HepG2 (cell line): Measurements from ENCODE around the gene ACACA. TPM values are rescaled to one million over a fixed set of nuclear protein-coding genes. Genes with fewer than 3 reads are reported as not detected.
A peak's percentile ranks its signal among the peaks of the same experiment; 100 is the strongest.

Source experiments
- ATAC-seq: fragments of 200-7000 bp; cut with Tn5 transposase; 3 replicates; pipeline ENCODE4 v1.9.1; 2020; ENCODE audit warnings: mild to moderate bottlenecking, moderate library complexity
- BruUV-seq: library from RNA; stranded (reverse); fragments of 400-500 nt; replicated peaks from 2 replicates; lab custom pipeline; 2021; lab: Mats Ljungman, UMichigan
- CTCF ChIA-PET: fragments of 300-600 bp; formaldehyde crosslinking; extraction: SDS; loops from one replicate; lab custom pipeline; 2021; ENCODE audit warnings: low total read pairs, inconsistent platforms, low intra/inter-chr PET ratio; lab: Yijun Ruan, JAX
- POLR2A ChIA-PET: fragments of 350-600 bp; sonication (Branson Sonifier 250); formaldehyde crosslinking; loops from one replicate; lab custom pipeline; 2020; ENCODE audit warnings: antibody characterized with exemption, inconsistent platforms; lab: Yijun Ruan, JAX
- DNase-seq: peaks from one replicate; pipeline ENCODE4 v3.0.0-alpha.2; 2015; ENCODE audit warnings: low spot score
- FAIRE-seq: peaks from 3 replicates; lab custom pipeline; 2011; peaks lifted over from hg19 to GRCh38; lab: Jason Lieb, UNC
- H2AFZ ChIP-seq: one replicate; pipeline ENCODE4 v1.6.1; 2011; ENCODE audit warnings: low read length, inconsistent platforms
- H3K27ac ChIP-seq: fragments of 300-600 bp; 3 replicates; pipeline ENCODE4 v1.8.0; 2011; ENCODE audit warnings: mixed run types, mild to moderate bottlenecking, mixed read lengths, low read length, inconsistent platforms; ENCODE audit not compliant: insufficient read depth; ENCODE audit errors: extremely low read length
- H3K27me3 ChIP-seq, 2 experiments: fragments of 200-600 bp in 1 of 2; 2 replicates in 1 of 2; 3 replicates in 1 of 2; pipeline versions ENCODE4 v1.6.0 to v1.8.0; 2011; ENCODE audit warnings: low read length in 2 of 2, mild to moderate bottlenecking in 2 of 2, moderate library complexity in 2 of 2, inconsistent platforms in 1 of 2; ENCODE audit not compliant: insufficient read depth in 2 of 2, control insufficient read depth in 1 of 2
- H3K36me3 ChIP-seq, 2 experiments: fragments of 200-600 bp in 1 of 2; replicated peaks in 1 of 2; 2 replicates in 1 of 2; 3 replicates in 1 of 2; pipeline versions ENCODE4 v1.5.1 to v1.8.0; 2011; ENCODE audit warnings: low read length in 2 of 2, inconsistent platforms in 1 of 2; ENCODE audit not compliant: insufficient read depth in 2 of 2, control insufficient read depth in 1 of 2
- H3K4me1 ChIP-seq: 2 replicates; pipeline ENCODE4 v1.5.1; 2012; ENCODE audit warnings: low read length, inconsistent platforms; ENCODE audit not compliant: insufficient read depth
- H3K4me2 ChIP-seq: 2 replicates; pipeline ENCODE4 v1.6.0; 2011; ENCODE audit warnings: low read depth, low read length, inconsistent platforms
- H3K4me3 ChIP-seq, 3 experiments: fragments of 200-600 bp in 1 of 3; sonication (generic), shearing (Covaris generic) in 1 of 3; replicated peaks in 1 of 3; 2 replicates each; pipeline ENCODE4 v1.5.1; 2011 to 2016; ENCODE audit warnings: low read length in 3 of 3, inconsistent platforms in 2 of 3, low read depth in 2 of 3, mild to moderate bottlenecking in 2 of 3, control low read depth in 1 of 3, mixed read lengths in 1 of 3; ENCODE audit not compliant: insufficient read depth in 1 of 3
- H3K79me2 ChIP-seq: one replicate; pipeline ENCODE4 v1.6.1; 2011; ENCODE audit warnings: low read length, inconsistent platforms; ENCODE audit not compliant: insufficient read depth
- H3K9ac ChIP-seq: 2 replicates; pipeline ENCODE4 v1.6.0; 2011; ENCODE audit warnings: mild to moderate bottlenecking, low read depth, low read length, inconsistent platforms; ENCODE audit not compliant: insufficient read depth
- H3K9me3 ChIP-seq: 2 replicates; pipeline ENCODE4 v1.5.1; 2012; ENCODE audit warnings: mild to moderate bottlenecking, low read length
- H4K20me1 ChIP-seq: 2 replicates; pipeline ENCODE4 v1.6.0; 2011; ENCODE audit warnings: inconsistent platforms, mild to moderate bottlenecking, low read length, moderate library complexity; ENCODE audit not compliant: insufficient read depth
- PAF1 ChIP-seq: IDR thresholded peaks from 2 replicates; pipeline ENCODE4 v1.6.1; 2016; ENCODE audit warnings: missing genetic modification reagents, missing compliant biosample characterization
- SRSF4 ChIP-seq: fragments of 200-400 bp; formaldehyde crosslinking; IDR thresholded peaks from one replicate; pipeline ENCODE4 v1.6.1; 2018; ENCODE audit warnings: mild to moderate bottlenecking, low read depth, low read length, moderate library complexity; ENCODE audit not compliant: poor library complexity, severe bottlenecking
- TGIF2 ChIP-seq: IDR thresholded peaks from 2 replicates; pipeline ENCODE4 v1.6.1; 2016; ENCODE audit warnings: control low read depth, missing compliant biosample characterization
- TIGD3 ChIP-seq: sonication (generic); formaldehyde crosslinking; IDR thresholded peaks from 2 replicates; pipeline ENCODE4 v1.5.1; 2020; ENCODE audit warnings: mild to moderate bottlenecking, missing genetic modification reagents, borderline replicate concordance
- ZMAT3 ChIP-seq: sonication (generic); formaldehyde crosslinking; conservative IDR thresholded peaks from 2 replicates; pipeline ENCODE4 v1.7.0; 2021; ENCODE audit warnings: missing genetic modification reagents
- ZNF121 ChIP-seq: sonication (generic); formaldehyde crosslinking; IDR thresholded peaks from 2 replicates; pipeline ENCODE4 v1.5.0; 2020; ENCODE audit warnings: mild to moderate bottlenecking, missing genetic modification reagents
- ZNF841 ChIP-seq: sonication (generic); formaldehyde crosslinking; IDR thresholded peaks from 2 replicates; pipeline ENCODE4 v1.8.1; 2023; ENCODE audit warnings: missing genetic modification reagents, borderline replicate concordance
- WGBS: methylation state at CpG from one replicate; pipeline ENCODE4 v1.1.6; 2017; ENCODE audit warnings: low lambda C conversion rate; 5-methylcytosine and 5-hydroxymethylcytosine counted together
- in situ Hi-C: cut with HindIII; loops from 2 replicates; pipeline ENCODE4 v1.10.0; 2017; ENCODE audit warnings: low pct_unique_long_range_greater_than_20kb; ENCODE audit not compliant: extremely low pct_ligation_motif_present
- intact Hi-C: fragments of 100-400 bp; cut with micrococcal nuclease; formaldehyde crosslinking; loops from one replicate; pipeline ENCODE4 v1.10.0; 2022; ENCODE audit not compliant: unreplicated experiment
- polyA plus RNA-seq, 8 experiments: library from polyadenylated mRNA; depleted of rRNA in 3 of 8; stranded (reverse) in 7 of 8; unstranded in 1 of 8; fragments of >200 nt; fragmentation: Illumina TruSeq in 4 of 8; extraction: Trizol in 4 of 8; gene quantifications; 2 replicates each; pipeline versions ENCODE4 v1.2.1 to v1.2.3, GENCODE V29; 2011 to 2016; ENCODE audit warnings: low read depth in 4 of 8, missing spikeins in 1 of 8, mixed read lengths in 1 of 8; ENCODE audit not compliant: insufficient read depth in 1 of 8
- total RNA-seq, 5 experiments: library from RNA; depleted of rRNA; stranded (reverse); fragments of >200 nt; fragmentation: Illumina TruSeq; extraction: Trizol; gene quantifications; 2 replicates each; pipeline ENCODE4 v1.2.3, GENCODE V29; 2016; ENCODE audit warnings: low read depth in 1 of 5
- TF ChIP-seq, protein P1 (sequence below): sonication (generic); formaldehyde crosslinking; IDR thresholded peaks from 2 replicates; pipeline ENCODE4 v1.8.1; 2023; ENCODE audit warnings: mild to moderate bottlenecking, missing genetic modification reagents, borderline replicate concordance
- TF ChIP-seq, protein P2 (sequence below): sonication (generic); formaldehyde crosslinking; IDR thresholded peaks from 2 replicates; pipeline ENCODE4 v1.5.0; 2020; ENCODE audit warnings: mild to moderate bottlenecking, low read depth, missing genetic modification reagents, borderline replicate concordance

ACACA gene
- total and polyA plus RNA-seq, 2 of the 13 experiments (the other 11 are each of a cell fraction or from before 2014, with no cell fraction given): 39.2 to 47.2 TPM

DNA sequence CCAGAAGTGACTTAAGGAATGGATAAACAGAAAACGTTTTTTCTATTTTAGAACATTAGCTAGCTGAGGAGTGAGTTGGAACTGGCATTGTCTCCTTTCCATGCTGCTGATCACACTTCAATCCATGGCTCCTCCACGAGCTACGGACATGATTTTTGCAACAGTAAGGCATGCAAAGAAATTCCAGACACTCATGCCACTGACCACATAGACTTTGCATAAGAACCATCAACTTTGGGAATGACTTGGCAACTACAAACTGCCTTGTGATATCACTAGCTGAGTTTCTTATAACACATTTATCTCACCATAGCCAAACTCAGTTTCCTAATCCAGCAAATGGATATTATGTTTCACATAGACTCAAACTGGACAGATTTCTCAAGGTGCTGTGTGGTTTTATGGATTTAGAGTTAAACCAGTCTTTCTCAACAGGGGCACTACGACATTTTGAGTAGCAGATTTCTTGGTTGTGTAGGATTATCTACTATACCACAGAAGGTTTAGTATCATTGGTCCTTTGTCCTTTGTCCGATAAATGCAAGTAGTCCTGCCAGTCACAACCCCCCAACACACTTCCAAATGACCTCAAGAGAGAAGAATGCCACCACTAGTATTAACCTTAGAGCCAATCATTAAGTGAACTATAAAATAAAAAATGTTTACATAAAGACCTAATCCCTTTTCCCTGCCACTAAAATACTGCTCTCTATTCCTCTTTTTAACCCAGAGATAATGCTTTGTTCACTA, 79.1 kb downstream of the ACACA start (continued):
- TF ChIP-seq SRSF4 (no peak), ZNF841 (CRISPR knock-in tag) (no peak), ZMAT3 (CRISPR knock-in tag) (no peak), PAF1 (CRISPR knock-in tag) (no peak)
- TF ChIP-seq, protein P1, sequence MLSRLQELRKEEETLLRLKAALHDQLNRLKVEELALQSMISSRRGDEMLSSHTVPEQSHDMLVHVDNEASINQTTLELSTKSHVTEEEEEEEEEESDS (CRISPR knock-in tag): no peak

GRCh38 chr17:37322826-37323561, 83.6 kb downstream of the ACACA start:
- TF ChIP-seq TGIF2 (no peak), ZNF121 (peak; percentile 67), TIGD3 (CRISPR knock-in tag) (no peak)
- TF ChIP-seq, protein P2, sequence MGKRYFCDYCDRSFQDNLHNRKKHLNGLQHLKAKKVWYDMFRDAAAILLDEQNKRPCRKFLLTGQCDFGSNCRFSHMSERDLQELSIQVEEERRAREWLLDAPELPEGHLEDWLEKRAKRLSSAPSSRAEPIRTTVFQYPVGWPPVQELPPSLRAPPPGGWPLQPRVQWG (CRISPR knock-in tag): no peak
- Histone ChIP-seq H3K9me3 (no peaks in the 10 kb centered on the region), H2AFZ (no peak overlapping the region), H4K20me1 (no peaks in the 10 kb centered on the region; the same call in 1 of the 2 replicates), H3K27me3 (no peaks in the 10 kb centered on the region), H3K4me3 (no peak overlapping the region), H3K27ac (no peak overlapping the region), H3K36me3 (peaks cover 3 to 27% of the 10 kb centered on the region in 2 experiments; a peak in 3 of 5 replicates), H3K79me2 (peaks cover 8% of the 10 kb centered on the region), H3K9ac (no peak overlapping the region), H3K4me2 (no peak overlapping the region), H3K4me1 (peaks cover 14% of the 10 kb centered on the region)
- in situ Hi-C loops: no loop called here
- 95% methylated on average over 5 of the region's 7 CpGs for WGBS
- no peak for DNase-seq
- no peak for ATAC-seq
- BruUV-seq: no TSS peak
- ChIA-PET CTCF (no interaction called here), POLR2A (interaction anchor here (1.2 kb wide), 1 partner anchor 36 kb away, joined by 3 read pairs; no protein-coding TSS in a partner anchor)
- FAIRE-seq: no peak
- intact Hi-C loops: no loop called here
